Effector memory CD8-positive, alpha-beta T cell (primary cell): ENCODE measurements around the gene FFAR2.
"Not testable (repeated sequence)": the region's sequence is repeated elsewhere in the genome, so short reads cannot be mapped to it uniquely, and the experiment has no call there.

Source experiments
- ATAC-seq: fragments of 150-1000 bp; cut with Tn5 transposase; replicated peaks from 2 replicates; pipeline ENCODE4 v1.10.0; 2021; ENCODE audit warnings: mild to moderate bottlenecking, moderate library complexity
- DNase-seq, 3 experiments: peaks; one replicate each; pipeline ENCODE4 v3.0.0; 2021
- H3K27ac Mint-ChIP-seq, 2 donors: one replicate each; pipeline ENCODE4 v1.8.0; 2022; ENCODE audit warnings: mild to moderate bottlenecking in 2 of 2, mixed read lengths in 2 of 2, moderate library complexity in 2 of 2
- H3K27me3 Mint-ChIP-seq, 2 donors: one replicate each; pipeline ENCODE4 v1.8.0; 2022; ENCODE audit warnings: mixed read lengths in 2 of 2
- H3K36me3 Mint-ChIP-seq: one replicate; pipeline ENCODE4 v1.8.0; 2022; ENCODE audit warnings: mild to moderate bottlenecking, moderate library complexity, mixed read lengths; ENCODE audit not compliant: insufficient read depth
- H3K4me1 Mint-ChIP-seq, 2 donors: one replicate each; pipeline ENCODE4 v1.8.0; 2022; ENCODE audit warnings: low read depth in 2 of 2, mixed read lengths in 2 of 2
- H3K4me3 Mint-ChIP-seq, 2 donors: one replicate each; pipeline ENCODE4 v1.8.0; 2022; ENCODE audit warnings: mild to moderate bottlenecking in 2 of 2, mixed read lengths in 2 of 2, moderate library complexity in 2 of 2
- H3K9me3 Mint-ChIP-seq, 2 donors: one replicate each; pipeline ENCODE4 v1.8.0; 2022; ENCODE audit warnings: mixed read lengths in 2 of 2

FFAR2 gene

GRCh38 chr19:35414442-35414841, 33.6 kb upstream of the FFAR2 start:
- H3K36me3 Mint-ChIP-seq: peaks cover 5% of the 10 kb centered on the region
- H3K4me1 Mint-ChIP-seq: peaks cover 0 to 1% of the 10 kb centered on the region in 2 donors
- H3K9me3 Mint-ChIP-seq: no peaks in the 10 kb centered on the region
- H3K27me3 Mint-ChIP-seq: peaks cover 29 to 68% of the 10 kb centered on the region in 2 donors
- no peak overlapping the region for H3K4me3 Mint-ChIP-seq
- DNase-seq (no peak), ATAC-seq (no peak)
- no peak overlapping the region for H3K27ac Mint-ChIP-seq

GRCh38 chr19:35416331-35416730, 31.7 kb upstream of the FFAR2 start:
- no peak for DNase-seq
- H3K36me3 Mint-ChIP-seq: peaks cover 5% of the 10 kb centered on the region
- ATAC-seq: no peak
- peaks cover 29 to 62% of the 10 kb centered on the region in 2 donors for H3K27me3 Mint-ChIP-seq
- no peak overlapping the region for H3K27ac Mint-ChIP-seq
- H3K9me3 Mint-ChIP-seq: no peaks in the 10 kb centered on the region
- H3K4me3 Mint-ChIP-seq: no peak overlapping the region
- peaks cover 3 to 5% of the 10 kb centered on the region in 2 donors for H3K4me1 Mint-ChIP-seq

DNA sequence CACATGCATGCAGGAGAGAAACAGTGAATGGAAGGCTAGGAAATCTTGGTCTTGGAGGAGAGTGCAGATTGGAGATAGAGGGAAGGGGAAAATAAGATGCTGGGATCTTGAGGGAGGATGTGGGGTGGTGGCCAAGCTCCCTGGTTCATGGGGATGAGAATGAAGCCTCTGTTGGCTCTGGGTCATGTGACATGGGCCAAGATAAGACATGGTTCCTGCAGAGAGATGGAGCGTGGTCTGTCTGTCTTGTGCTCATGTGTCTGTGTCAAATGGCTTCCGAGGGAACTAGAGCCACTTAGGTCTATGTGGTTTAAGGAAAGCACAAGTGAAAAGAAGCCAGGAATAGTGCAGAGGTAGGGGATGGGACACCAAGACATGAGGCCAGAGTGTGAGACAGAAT, 30.8 kb upstream of the FFAR2 start:
- no peaks in the 10 kb centered on the region for H3K9me3 Mint-ChIP-seq
- no peak overlapping the region for H3K4me3 Mint-ChIP-seq
- H3K27ac Mint-ChIP-seq: peak overlapping the region in 1 of 2 donors; percentile 8
- no peak for ATAC-seq
- H3K27me3 Mint-ChIP-seq: peaks cover 29 to 56% of the 10 kb centered on the region in 2 donors
- H3K36me3 Mint-ChIP-seq: peaks cover 3% of the 10 kb centered on the region
- peaks cover 3 to 5% of the 10 kb centered on the region in 2 donors for H3K4me1 Mint-ChIP-seq
- no peak for DNase-seq

DNA sequence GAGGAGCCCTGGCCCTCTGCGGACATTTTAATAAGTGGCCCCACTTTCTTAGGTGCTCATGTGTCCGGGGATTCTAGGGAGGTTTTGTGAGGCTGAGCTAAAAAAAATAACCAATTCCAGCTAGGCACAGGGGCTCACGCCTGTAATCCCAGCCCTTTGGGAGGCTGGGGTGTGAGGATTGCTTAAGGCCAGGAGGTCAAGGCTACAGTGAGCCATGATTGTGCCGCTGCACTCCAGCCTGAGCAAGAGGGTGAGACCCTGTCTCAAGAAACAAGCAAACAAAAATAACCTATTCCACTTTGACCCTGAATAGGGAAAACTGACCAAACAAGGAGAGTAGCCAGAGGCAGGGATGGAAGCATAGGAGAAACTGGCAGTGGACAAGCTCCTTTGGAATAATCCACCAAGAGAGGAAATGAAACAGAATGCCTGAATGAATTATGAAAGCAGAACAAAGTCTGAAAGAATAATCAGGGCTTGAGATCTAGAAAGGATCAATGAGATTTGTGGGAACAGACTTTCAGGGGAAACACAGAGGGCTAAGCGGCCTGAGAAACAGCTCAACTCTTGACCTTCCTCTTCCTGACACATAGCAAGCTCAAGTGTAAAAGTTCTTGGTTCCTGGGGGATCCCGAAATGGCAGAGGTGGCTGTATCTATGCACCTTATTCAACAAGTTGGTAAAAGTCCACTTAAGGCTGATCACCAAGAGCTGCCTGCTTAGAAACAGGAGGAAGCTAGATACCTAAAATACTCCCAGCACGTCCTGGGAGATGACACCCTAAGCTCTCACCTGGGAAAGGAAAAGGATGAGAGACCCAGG, 30.1 kb upstream of the FFAR2 start:
- no peak overlapping the region for H3K27ac Mint-ChIP-seq
- ATAC-seq: no peak
- H3K4me3 Mint-ChIP-seq: no peak overlapping the region
- H3K4me1 Mint-ChIP-seq: peaks cover 3 to 5% of the 10 kb centered on the region in 2 donors
- peaks cover 29 to 55% of the 10 kb centered on the region in 2 donors for H3K27me3 Mint-ChIP-seq
- DNase-seq: no peak
- H3K9me3 Mint-ChIP-seq: no peaks in the 10 kb centered on the region
- no peaks in the 10 kb centered on the region for H3K36me3 Mint-ChIP-seq

DNA sequence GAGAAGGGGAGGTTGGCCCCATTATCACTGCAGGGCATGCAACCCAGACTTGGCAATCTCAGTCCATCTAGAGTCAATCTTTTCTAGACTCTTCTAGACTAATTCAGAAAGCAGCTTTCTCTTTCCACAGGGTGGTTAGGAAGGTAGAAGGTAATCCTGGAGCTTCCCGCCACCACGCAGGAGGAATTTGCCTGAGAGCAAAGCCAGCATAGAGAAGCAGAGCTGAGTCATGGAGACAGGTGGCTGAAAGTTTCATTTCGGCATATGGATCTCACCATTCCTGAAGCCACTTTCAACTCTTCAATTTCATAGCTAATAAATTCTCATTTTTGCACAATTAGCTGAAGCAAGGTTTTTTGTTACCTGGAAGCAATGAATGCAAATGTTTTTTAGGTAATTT, 29.0 kb upstream of the FFAR2 start:
- DNase-seq (no peak), ATAC-seq (no peak)
- no peak overlapping the region for H3K4me3 Mint-ChIP-seq
- peaks cover 3 to 7% of the 10 kb centered on the region in 2 donors for H3K4me1 Mint-ChIP-seq
- no peaks in the 10 kb centered on the region for H3K36me3 Mint-ChIP-seq
- H3K27ac Mint-ChIP-seq: no peak overlapping the region
- peaks cover 23 to 47% of the 10 kb centered on the region in 2 donors for H3K27me3 Mint-ChIP-seq
- H3K9me3 Mint-ChIP-seq: no peaks in the 10 kb centered on the region

DNA sequence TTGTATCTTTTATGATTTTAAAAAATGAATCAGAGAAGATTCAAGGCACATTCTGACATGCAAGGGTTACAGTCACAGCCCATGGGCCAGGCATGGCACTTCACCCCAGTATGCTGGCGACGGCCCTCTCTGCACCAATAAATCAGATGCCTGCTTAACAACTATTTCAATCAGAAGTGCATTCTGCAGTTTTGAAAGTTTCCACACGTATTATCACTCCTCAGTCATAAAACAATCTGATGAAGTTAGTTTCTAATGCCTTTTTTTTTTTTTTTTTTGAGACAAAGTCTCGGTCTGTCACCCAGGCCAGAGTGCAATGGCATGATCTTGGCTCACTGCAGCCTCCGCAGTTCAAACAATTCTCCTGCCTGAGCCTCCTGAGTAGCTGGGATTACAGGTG, 28.3 kb upstream of the FFAR2 start:
- Mint-ChIP-seq H3K9me3 (no peaks in the 10 kb centered on the region), H3K27me3 (peaks cover 23 to 44% of the 10 kb centered on the region in 2 donors), H3K36me3 (no peaks in the 10 kb centered on the region), H3K4me1 (peaks cover 3 to 7% of the 10 kb centered on the region in 2 donors), H3K27ac (peak overlapping the region in 1 of 2 donors; percentile 79), H3K4me3 (no peak overlapping the region)
- ATAC-seq: no peak
- DNase-seq: no peak

GRCh38 chr19:35421362-35421761, 26.7 kb upstream of the FFAR2 start:
- peaks cover 3 to 7% of the 10 kb centered on the region in 2 donors for H3K4me1 Mint-ChIP-seq
- H3K9me3 Mint-ChIP-seq: no peaks in the 10 kb centered on the region
- peaks cover 21 to 37% of the 10 kb centered on the region in 2 donors for H3K27me3 Mint-ChIP-seq
- H3K36me3 Mint-ChIP-seq: peaks cover 3% of the 10 kb centered on the region
- no peak overlapping the region for H3K4me3 Mint-ChIP-seq
- peak overlapping the region in 1 of 2 donors; percentile 63 for H3K27ac Mint-ChIP-seq
- no peak for ATAC-seq
- no peak for DNase-seq

- ATAC-seq, DNase-seq, H3K27ac Mint-ChIP-seq, H3K4me1 Mint-ChIP-seq, H3K9me3 Mint-ChIP-seq, H3K4me3 Mint-ChIP-seq, H3K36me3 Mint-ChIP-seq: not testable (repeated sequence)
- H3K27me3 Mint-ChIP-seq: peaks cover under 1 to 17% of the 10 kb centered on the region in 2 donors
Measured at GRCh38 chr19:35423406-35423805, 24.7 kb upstream of the FFAR2 start.

- Mint-ChIP-seq H3K27ac (peak overlapping the region in 1 of 2 donors; percentile 59), H3K36me3 (peaks cover 3% of the 10 kb centered on the region), H3K4me1 (peaks cover 0 to 3% of the 10 kb centered on the region in 2 donors), H3K4me3 (no peak overlapping the region), H3K27me3 (peaks cover 0 to 26% of the 10 kb centered on the region in 2 donors), H3K9me3 (no peaks in the 10 kb centered on the region)
- DNase-seq: no peak
- no peak for ATAC-seq
Measured at GRCh38 chr19:35425682-35426081, 22.4 kb upstream of the FFAR2 start.

DNA sequence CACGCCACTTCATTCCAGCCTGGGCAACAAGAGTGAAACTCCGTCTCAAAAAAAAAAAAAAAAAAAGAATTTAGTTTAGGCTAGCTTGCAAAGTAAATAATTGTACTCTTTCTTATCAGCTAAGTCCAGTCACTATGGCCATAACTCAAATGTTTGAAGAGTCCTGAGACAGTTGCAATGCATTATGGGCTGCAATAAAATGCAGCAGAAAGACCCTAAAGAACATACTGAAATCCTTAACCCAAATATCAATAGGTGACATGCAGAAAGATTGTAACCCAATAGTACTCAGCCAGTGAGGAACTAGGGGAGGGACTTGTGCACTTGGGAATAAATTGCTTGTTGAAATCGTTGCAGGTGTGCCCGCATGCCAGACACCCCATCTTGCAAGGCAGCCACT, 20.9 kb upstream of the FFAR2 start:
- Mint-ChIP-seq H3K36me3 (peaks cover 3% of the 10 kb centered on the region), H3K4me3 (no peak overlapping the region), H3K9me3 (peaks cover 0 to 10% of the 10 kb centered on the region in 2 donors), H3K4me1 (peaks cover 0 to 7% of the 10 kb centered on the region in 2 donors), H3K27ac (no peak overlapping the region), H3K27me3 (peaks cover 6 to 35% of the 10 kb centered on the region in 2 donors)
- DNase-seq (no peak), ATAC-seq (no peak)

GRCh38 chr19:35429698-35430408, 18.2 kb upstream of the FFAR2 start:
- ATAC-seq (no peak), DNase-seq (no peak)
- peaks cover 0 to 10% of the 10 kb centered on the region in 2 donors for H3K9me3 Mint-ChIP-seq
- H3K36me3 Mint-ChIP-seq: peaks cover 3% of the 10 kb centered on the region
- peaks cover 0 to 4% of the 10 kb centered on the region in 2 donors for H3K4me1 Mint-ChIP-seq
- peaks cover 6 to 39% of the 10 kb centered on the region in 2 donors for H3K27me3 Mint-ChIP-seq
- H3K27ac Mint-ChIP-seq: no peak overlapping the region
- H3K4me3 Mint-ChIP-seq: no peak overlapping the region

DNA sequence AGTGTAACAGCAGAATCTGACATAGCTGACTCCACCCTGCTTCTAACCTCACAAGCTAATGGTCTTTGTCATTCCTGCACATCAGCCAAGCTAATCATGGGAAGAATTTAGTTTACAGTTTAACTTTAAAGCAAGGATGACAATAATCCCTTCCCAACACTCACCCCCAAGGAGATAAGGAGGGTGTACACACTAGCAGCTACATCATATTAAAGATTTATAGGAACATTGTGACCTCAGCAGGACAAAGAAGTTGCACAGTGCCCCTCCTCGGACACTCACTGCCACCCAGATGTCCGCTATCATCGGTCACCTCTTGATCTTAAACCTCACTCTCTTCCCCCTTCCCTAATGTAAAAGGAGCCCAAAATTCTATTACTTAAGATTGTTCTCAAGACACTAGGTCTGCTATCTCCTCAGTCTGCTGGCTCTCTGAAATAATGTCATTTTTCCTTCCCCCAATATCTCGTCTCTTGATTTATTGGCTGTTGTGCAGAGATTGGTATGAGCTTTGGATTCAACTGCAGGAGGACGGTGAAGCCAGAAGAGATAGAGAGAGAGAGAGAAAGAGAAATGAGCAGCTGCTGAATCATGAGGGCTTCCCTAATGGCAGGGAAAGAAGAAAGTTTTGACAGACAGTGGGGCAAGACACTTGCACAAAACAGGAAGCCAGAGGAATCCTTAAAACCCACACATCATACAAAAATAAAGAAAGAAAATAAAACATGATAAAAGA, 17.5 kb upstream of the FFAR2 start:
- Mint-ChIP-seq H3K27ac (no peak overlapping the region), H3K4me1 (peaks cover 0 to 4% of the 10 kb centered on the region in 2 donors), H3K27me3 (peaks cover 6 to 33% of the 10 kb centered on the region in 2 donors), H3K36me3 (peaks cover under 1% of the 10 kb centered on the region), H3K4me3 (no peak overlapping the region), H3K9me3 (peaks cover 0 to 10% of the 10 kb centered on the region in 2 donors)
- ATAC-seq (no peak), DNase-seq (no peak)

DNA sequence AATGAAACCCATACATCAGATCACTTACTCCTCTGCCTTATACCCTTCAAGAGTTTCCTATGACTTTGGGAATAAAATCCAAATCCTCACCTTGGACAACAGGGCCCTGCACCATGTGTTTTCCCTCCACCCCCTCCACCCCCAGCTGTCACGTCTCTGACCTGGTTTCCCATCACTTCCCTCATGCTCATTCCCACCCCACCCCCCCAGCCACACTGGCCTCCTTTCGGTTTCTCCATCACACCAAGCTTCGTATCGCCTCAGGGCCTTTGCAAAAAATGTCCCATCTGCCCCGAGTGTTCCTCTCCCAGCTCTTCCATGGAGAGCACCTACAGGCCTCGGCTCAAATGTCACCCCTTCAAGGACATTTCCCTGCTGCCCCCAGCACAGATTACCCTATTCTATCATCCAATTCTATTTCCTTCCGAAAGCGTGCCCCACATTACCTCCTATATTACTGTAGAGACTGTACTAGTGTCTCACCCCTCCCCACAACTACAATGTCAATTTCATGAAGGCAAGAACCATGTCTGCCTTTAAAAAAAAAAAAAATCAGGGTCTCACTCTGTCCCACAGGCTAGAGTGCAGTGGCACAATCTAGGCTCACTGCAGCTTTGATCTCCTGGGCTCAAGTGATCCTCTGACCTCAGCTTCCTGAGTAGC, 16.8 kb upstream of the FFAR2 start:
- Mint-ChIP-seq H3K36me3 (no peaks in the 10 kb centered on the region), H3K4me1 (peaks cover 6 to 9% of the 10 kb centered on the region in 2 donors), H3K27ac (peak overlapping the region in 1 of 2 donors; percentile 21), H3K4me3 (no peak overlapping the region), H3K27me3 (peaks cover 6 to 31% of the 10 kb centered on the region in 2 donors), H3K9me3 (peaks cover 0 to 10% of the 10 kb centered on the region in 2 donors)
- no peak for ATAC-seq
- DNase-seq: no peak
